ENCODE measurements around the gene SLCO4A1.
"Not testable (repeated sequence)": the region's sequence is repeated elsewhere in the genome, so short reads cannot be mapped to it uniquely, and the experiment has no call there.

SLCO4A1 gene

DNA sequence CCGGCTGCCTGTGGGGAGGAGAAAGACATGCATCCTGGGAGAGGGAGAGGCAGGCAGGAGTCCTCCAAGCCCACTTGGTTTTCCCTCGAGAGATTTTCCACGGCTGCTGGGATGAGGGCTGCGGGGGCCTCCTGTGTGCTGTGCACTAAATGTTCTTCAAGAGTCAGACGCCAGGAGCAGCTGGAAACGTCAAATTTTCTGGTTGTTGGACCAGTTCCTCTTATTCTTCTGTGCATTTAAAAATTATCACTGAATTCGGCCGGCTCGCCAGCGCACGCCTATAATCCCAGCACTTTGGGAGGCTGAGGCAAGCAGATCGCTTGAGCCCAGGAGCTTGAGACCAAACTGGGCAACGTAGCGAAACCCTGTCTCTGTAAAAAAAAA, 33.6 kb downstream of the SLCO4A1 start:
- H3K4me3 Mint-ChIP-seq = no peak overlapping the region

GRCh38 chr20:62676976-62677375, 34.7 kb downstream of the SLCO4A1 start:
- Mint-ChIP-seq H3K27me3 (no peaks in the 10 kb centered on the region), H3K9me3 (no peaks in the 10 kb centered on the region), H3K27ac (ENCODE audit: low read depth) (no peak overlapping the region), H3K4me3 (no peak overlapping the region), H3K36me3 (ENCODE audit: insufficient read depth) (peaks cover 2% of the 10 kb centered on the region), H3K4me1 (peaks cover 6% of the 10 kb centered on the region)
- ATAC-seq (replicated peaks; ENCODE audit: extremely low read depth, poor library complexity, severe bottlenecking) = no peak
- DNase-seq (ENCODE audit: low spot score in 2 of 2) = no peak

More for the DNA sequence above, 33.6 kb downstream of the SLCO4A1 start:
- Mint-ChIP-seq H3K27me3 (no peaks in the 10 kb centered on the region), H3K9me3 (no peaks in the 10 kb centered on the region), H3K27ac (ENCODE audit: low read depth) (no peak overlapping the region), H3K36me3 (ENCODE audit: insufficient read depth) (peaks cover 2% of the 10 kb centered on the region), H3K4me1 (peaks cover 6% of the 10 kb centered on the region)
- DNase-seq (ENCODE audit: low spot score in 2 of 2) = no peak
- no peak for ATAC-seq (replicated peaks; ENCODE audit: extremely low read depth, poor library complexity, severe bottlenecking)

- Mint-ChIP-seq H3K4me1 (peaks cover 6% of the 10 kb centered on the region), H3K9me3 (no peaks in the 10 kb centered on the region), H3K36me3 (ENCODE audit: insufficient read depth) (peaks cover 2% of the 10 kb centered on the region), H3K27me3 (no peaks in the 10 kb centered on the region), H3K27ac (ENCODE audit: low read depth) (no peak overlapping the region), H3K4me3 (no peak overlapping the region)
- DNase-seq (ENCODE audit: low spot score in 2 of 2) (no peak), ATAC-seq (replicated peaks; ENCODE audit: extremely low read depth, poor library complexity, severe bottlenecking) (no peak)
Measured at GRCh38 chr20:62677678-62678077, 35.4 kb downstream of the SLCO4A1 start.

DNA sequence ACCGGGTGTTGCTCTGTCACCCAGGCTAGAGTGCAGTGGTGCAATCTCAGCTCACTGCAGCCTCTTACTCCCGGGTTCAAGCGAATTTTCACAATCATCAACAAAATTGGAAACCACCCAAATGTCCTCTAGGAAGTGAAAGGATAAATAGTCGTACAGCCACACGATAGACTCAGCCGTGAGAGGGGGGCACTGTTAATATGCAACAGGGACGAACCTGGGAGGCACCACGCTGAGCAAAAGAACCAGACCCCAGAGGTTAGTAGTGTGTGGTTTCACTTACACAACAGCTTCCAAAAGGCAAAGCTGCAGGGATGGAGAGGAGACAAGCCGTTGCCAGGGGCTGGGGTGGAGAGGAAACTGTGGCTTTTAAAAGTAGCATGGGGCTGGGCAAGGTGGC, 36.2 kb downstream of the SLCO4A1 start:
- no peak overlapping the region for H3K27ac Mint-ChIP-seq (ENCODE audit: low read depth)
- H3K36me3 Mint-ChIP-seq (ENCODE audit: insufficient read depth) = peaks cover 2% of the 10 kb centered on the region
- H3K9me3 Mint-ChIP-seq = no peaks in the 10 kb centered on the region
- no peak for ATAC-seq (replicated peaks; ENCODE audit: extremely low read depth, poor library complexity, severe bottlenecking)
- H3K4me3 Mint-ChIP-seq = no peak overlapping the region
- peaks cover 6% of the 10 kb centered on the region for H3K4me1 Mint-ChIP-seq
- no peak for DNase-seq (ENCODE audit: low spot score in 2 of 2)
- no peaks in the 10 kb centered on the region for H3K27me3 Mint-ChIP-seq

GRCh38 chr20:62679978-62680589, 37.8 kb downstream of the SLCO4A1 start:
- peaks cover 6% of the 10 kb centered on the region for H3K4me1 Mint-ChIP-seq
- H3K27ac Mint-ChIP-seq (ENCODE audit: low read depth) = no peak overlapping the region
- H3K9me3 Mint-ChIP-seq = no peaks in the 10 kb centered on the region
- DNase-seq (ENCODE audit: low spot score in 2 of 2) (no peak), ATAC-seq (replicated peaks; ENCODE audit: extremely low read depth, poor library complexity, severe bottlenecking) (no peak)
- H3K27me3 Mint-ChIP-seq = no peaks in the 10 kb centered on the region
- H3K36me3 Mint-ChIP-seq (ENCODE audit: insufficient read depth) = peaks cover 2% of the 10 kb centered on the region
- H3K4me3 Mint-ChIP-seq = no peak overlapping the region

- Mint-ChIP-seq H3K27ac (ENCODE audit: low read depth) (no peak overlapping the region), H3K27me3 (peaks cover 19% of the 10 kb centered on the region), H3K4me1 (peaks cover 12% of the 10 kb centered on the region), H3K9me3 (no peaks in the 10 kb centered on the region), H3K4me3 (no peak overlapping the region), H3K36me3 (ENCODE audit: insufficient read depth) (peaks cover 4% of the 10 kb centered on the region)
- DNase-seq (ENCODE audit: low spot score in 2 of 2) (no peak), ATAC-seq (replicated peaks; ENCODE audit: extremely low read depth, poor library complexity, severe bottlenecking) (no peak)
Measured at GRCh38 chr20:62682912-62683517, 40.7 kb downstream of the SLCO4A1 start.

GRCh38 chr20:62683660-62684322, 41.5 kb downstream of the SLCO4A1 start:
- not testable (repeated sequence) for DNase-seq (ENCODE audit: low spot score in 2 of 2); H3K4me1 Mint-ChIP-seq; ATAC-seq (replicated peaks; ENCODE audit: extremely low read depth, poor library complexity, severe bottlenecking); H3K27ac Mint-ChIP-seq (ENCODE audit: low read depth); H3K4me3 Mint-ChIP-seq; H3K36me3 Mint-ChIP-seq (ENCODE audit: insufficient read depth); H3K9me3 Mint-ChIP-seq
- H3K27me3 Mint-ChIP-seq = peaks cover 19% of the 10 kb centered on the region

- H3K4me3 Mint-ChIP-seq = no peak overlapping the region
- no peak overlapping the region for H3K27ac Mint-ChIP-seq (ENCODE audit: low read depth)
- DNase-seq (ENCODE audit: low spot score in 2 of 2) (no peak), ATAC-seq (replicated peaks; ENCODE audit: extremely low read depth, poor library complexity, severe bottlenecking) (no peak)
- H3K9me3 Mint-ChIP-seq = no peaks in the 10 kb centered on the region
- peaks cover 7% of the 10 kb centered on the region for H3K4me1 Mint-ChIP-seq
- H3K27me3 Mint-ChIP-seq = peaks cover 22% of the 10 kb centered on the region
- peaks cover 2% of the 10 kb centered on the region for H3K36me3 Mint-ChIP-seq (ENCODE audit: insufficient read depth)
Measured at GRCh38 chr20:62684981-62685380, 42.7 kb downstream of the SLCO4A1 start.

- no peak for DNase-seq (ENCODE audit: low spot score in 2 of 2)
Measured at GRCh38 chr20:62685781-62686555, 43.7 kb downstream of the SLCO4A1 start.

GRCh38 chr20:62686869-62687830, 44.8 kb downstream of the SLCO4A1 start:
- DNase-seq (ENCODE audit: low spot score in 2 of 2) (no peak), ATAC-seq (replicated peaks; ENCODE audit: extremely low read depth, poor library complexity, severe bottlenecking) (no peak)
- H3K9me3 Mint-ChIP-seq = no peaks in the 10 kb centered on the region
- H3K4me3 Mint-ChIP-seq = no peak overlapping the region
- H3K27me3 Mint-ChIP-seq = peaks cover 37% of the 10 kb centered on the region
- no peak overlapping the region for H3K27ac Mint-ChIP-seq (ENCODE audit: low read depth)
- peaks cover 7% of the 10 kb centered on the region for H3K4me1 Mint-ChIP-seq
- H3K36me3 Mint-ChIP-seq (ENCODE audit: insufficient read depth) = peaks cover 2% of the 10 kb centered on the region

More at GRCh38 chr20:62685781-62686555, 43.7 kb downstream of the SLCO4A1 start:
- Mint-ChIP-seq H3K4me1 (peaks cover 7% of the 10 kb centered on the region), H3K36me3 (ENCODE audit: insufficient read depth) (peaks cover 2% of the 10 kb centered on the region), H3K9me3 (no peaks in the 10 kb centered on the region), H3K27ac (ENCODE audit: low read depth) (no peak overlapping the region), H3K27me3 (peaks cover 29% of the 10 kb centered on the region), H3K4me3 (no peak overlapping the region)
- ATAC-seq (replicated peaks; ENCODE audit: extremely low read depth, poor library complexity, severe bottlenecking) = peak; percentile 36

GRCh38 chr20:62688083-62688482, 45.8 kb downstream of the SLCO4A1 start:
- H3K9me3 Mint-ChIP-seq = no peaks in the 10 kb centered on the region
- ATAC-seq (replicated peaks; ENCODE audit: extremely low read depth, poor library complexity, severe bottlenecking) = no peak
- H3K4me1 Mint-ChIP-seq = peaks cover 12% of the 10 kb centered on the region
- peaks cover 2% of the 10 kb centered on the region for H3K36me3 Mint-ChIP-seq (ENCODE audit: insufficient read depth)
- H3K4me3 Mint-ChIP-seq = no peak overlapping the region
- H3K27me3 Mint-ChIP-seq = peaks cover 46% of the 10 kb centered on the region
- no peak for DNase-seq (ENCODE audit: low spot score in 2 of 2)
- no peak overlapping the region for H3K27ac Mint-ChIP-seq (ENCODE audit: low read depth)

All from central memory CD8-positive, alpha-beta T cell (primary cell).